Hematopoietic multipotent progenitor cell treated with erythropoietin and hydrocortisone succinate and interleukin-3 and kit ligand, for 17 days (in vitro differentiated cells): Measurements from ENCODE around the gene MKRN2.
"Not testable (repeated sequence)": the region's sequence is repeated elsewhere in the genome, so short reads cannot be mapped to it uniquely, and the experiment has no call there.

Experiments used
- DNase-seq: peaks from one replicate; pipeline ENCODE4 v3.0.0-alpha.2; 2015; ENCODE audit warnings: low spot score

Gene MKRN2

DNA sequence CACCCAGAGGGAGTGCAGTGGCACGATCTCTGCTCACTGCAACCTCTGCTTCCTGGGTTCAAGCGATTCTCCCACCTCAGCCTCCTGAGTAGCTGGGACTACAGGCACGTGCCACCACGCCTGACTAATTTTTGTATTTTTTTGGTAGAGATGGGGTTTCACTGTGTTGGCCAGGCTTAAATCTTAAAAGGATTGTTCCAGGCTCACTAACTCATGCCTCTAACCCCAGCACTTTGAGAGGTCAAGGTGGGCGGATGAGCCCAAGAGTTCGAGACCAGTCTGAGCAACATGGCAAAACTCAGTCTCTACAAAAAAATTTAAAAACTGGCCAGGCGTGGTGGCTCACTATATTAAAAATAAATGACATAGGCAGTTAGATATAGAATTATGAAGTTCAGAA is 74.0 kb downstream of the MKRN2 start:
- not testable (repeated sequence) for DNase-seq

DNA sequence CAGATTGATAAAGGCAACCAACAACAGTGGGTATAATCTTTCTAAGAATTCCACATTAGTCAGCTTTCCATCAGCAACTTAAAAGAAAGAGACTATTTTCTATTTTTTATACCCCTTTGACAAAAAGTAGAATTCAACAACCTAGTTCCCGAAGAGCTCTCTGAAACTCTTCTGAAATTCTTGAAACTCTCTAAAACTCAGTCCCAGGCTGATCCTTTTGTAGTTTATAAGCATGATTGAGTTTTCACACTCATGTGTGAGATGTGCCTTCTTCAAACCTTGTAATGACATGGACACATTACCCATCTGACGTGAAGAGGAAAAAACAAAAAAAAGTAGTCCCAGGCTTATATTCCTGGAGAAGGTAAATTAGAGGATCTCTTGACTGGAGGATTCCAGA is 75.6 kb downstream of the MKRN2 start:
- DNase-seq, result no peak

DNA sequence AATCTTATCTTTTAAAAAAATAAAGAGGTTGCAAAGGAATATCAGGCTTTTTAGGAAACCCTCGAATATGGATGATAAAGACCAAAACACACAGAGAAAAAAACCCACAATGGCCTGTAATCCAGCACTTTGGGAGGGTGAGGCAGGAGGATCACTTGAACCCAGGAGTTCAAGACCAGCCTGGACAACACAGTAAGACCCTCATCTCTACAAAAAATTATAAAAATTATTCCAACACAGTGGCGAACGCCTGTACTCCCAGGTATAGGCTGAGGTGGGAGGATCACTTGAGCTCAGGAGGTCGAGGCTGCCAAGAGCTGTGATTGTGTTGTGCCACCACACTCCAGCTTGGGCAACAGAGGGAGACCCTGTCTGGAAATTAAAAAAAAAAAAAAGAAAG is 76.2 kb downstream of the MKRN2 start:
- no peak for DNase-seq
